Adrenal gland (tissue), 5 donors: Measurements from ENCODE around the gene OLFM2.

Experiments
- POLR2A ChIP-seq, 2 donors: fragments of 450-650 bp; IDR thresholded peaks; one replicate each; pipeline ENCODE4 v1.6.1; 2017; ENCODE audit warnings: antibody characterized with exemption in 2 of 2, mild to moderate bottlenecking in 2 of 2, moderate library complexity in 1 of 2
- TF ChIP-seq, protein P1 (sequence below), 6 experiments: fragments of 450-650 bp in 4 of 6; fragments of 200-600 bp in 2 of 6; sonication (generic) in 1 of 6; IDR thresholded peaks; 1 replicate in 5 of 6; 2 replicates in 1 of 6; pipeline versions ENCODE4 v1.5.1 to v1.8.0; 2016 to 2021; ENCODE audit warnings: antibody characterized with exemption in 6 of 6, mild to moderate bottlenecking in 2 of 6, moderate library complexity in 1 of 6
- donor health status: DM: no; HTN: no; CAD: no.

GRCh38 chr19:9971166-9971897, 35.0 kb upstream of the OLFM2 start:
- TF ChIP-seq, protein P1, sequence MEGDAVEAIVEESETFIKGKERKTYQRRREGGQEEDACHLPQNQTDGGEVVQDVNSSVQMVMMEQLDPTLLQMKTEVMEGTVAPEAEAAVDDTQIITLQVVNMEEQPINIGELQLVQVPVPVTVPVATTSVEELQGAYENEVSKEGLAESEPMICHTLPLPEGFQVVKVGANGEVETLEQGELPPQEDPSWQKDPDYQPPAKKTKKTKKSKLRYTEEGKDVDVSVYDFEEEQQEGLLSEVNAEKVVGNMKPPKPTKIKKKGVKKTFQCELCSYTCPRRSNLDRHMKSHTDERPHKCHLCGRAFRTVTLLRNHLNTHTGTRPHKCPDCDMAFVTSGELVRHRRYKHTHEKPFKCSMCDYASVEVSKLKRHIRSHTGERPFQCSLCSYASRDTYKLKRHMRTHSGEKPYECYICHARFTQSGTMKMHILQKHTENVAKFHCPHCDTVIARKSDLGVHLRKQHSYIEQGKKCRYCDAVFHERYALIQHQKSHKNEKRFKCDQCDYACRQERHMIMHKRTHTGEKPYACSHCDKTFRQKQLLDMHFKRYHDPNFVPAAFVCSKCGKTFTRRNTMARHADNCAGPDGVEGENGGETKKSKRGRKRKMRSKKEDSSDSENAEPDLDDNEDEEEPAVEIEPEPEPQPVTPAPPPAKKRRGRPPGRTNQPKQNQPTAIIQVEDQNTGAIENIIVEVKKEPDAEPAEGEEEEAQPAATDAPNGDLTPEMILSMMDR (IDR thresholded peaks at IDR 0.05), result no peak
- TF ChIP-seq POLR2A (IDR thresholded peaks at IDR 0.05), result no peak
